ENCODE measurements around the gene STK25. TPM values are rescaled to one million over a fixed set of nuclear protein-coding genes. Genes with fewer than 3 reads are reported as not detected.

STK25 gene
- total and polyA plus RNA-seq, 2 experiments from 2014 or later = 183 to 192 TPM

DNA sequence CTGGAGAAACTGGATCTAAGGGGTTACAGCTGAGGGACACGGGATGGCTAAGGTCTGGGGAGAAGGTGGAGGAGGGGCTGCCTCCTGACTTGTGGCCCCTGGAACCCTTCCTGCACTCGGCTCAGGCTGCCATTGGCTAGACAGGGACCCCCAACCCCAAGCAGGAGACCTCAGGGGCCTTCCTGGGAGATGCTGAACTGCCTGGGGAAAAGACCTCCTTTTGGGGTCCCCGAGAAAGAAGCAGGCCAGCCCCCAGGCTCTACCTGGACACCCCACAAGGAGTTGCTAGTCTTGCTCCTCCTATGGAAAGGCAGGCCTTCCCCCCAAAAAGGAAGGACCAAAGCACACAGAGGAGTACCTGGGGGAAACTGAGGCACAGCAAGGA lies 40.1 kb upstream of the STK25 start:
- Histone ChIP-seq H3K4me3 (no peak overlapping the region), H3K36me3 (replicated peaks; ENCODE audit: insufficient read depth, low read depth) (no peaks in the 10 kb centered on the region), H3K79me2 (no peaks in the 10 kb centered on the region), H4K20me1 (ENCODE audit: insufficient read depth, poor library complexity, severe bottlenecking) (no peaks in the 10 kb centered on the region), H3K4me1 (ENCODE audit: insufficient read depth) (peaks cover 28% of the 10 kb centered on the region), H2AFZ (no peak overlapping the region), H3K4me2 (no peak overlapping the region), H3K27ac (no peak overlapping the region), H3K27me3 (no peaks in the 10 kb centered on the region), H3K9me3 (ENCODE audit: low read depth) (no peaks in the 10 kb centered on the region), H3K9me2 (replicated peaks; ENCODE audit: insufficient read depth) (no peaks in the 10 kb centered on the region)
- DNase-seq (ENCODE audit: low spot score) = no peak
- whole genome bisulfite sequencing (ENCODE audit: low lambda C conversion rate, missing lambda C conversion rate) = 87% methylated on average over 3 of the region's 3 CpGs
- TF ChIP-seq, protein P1, sequence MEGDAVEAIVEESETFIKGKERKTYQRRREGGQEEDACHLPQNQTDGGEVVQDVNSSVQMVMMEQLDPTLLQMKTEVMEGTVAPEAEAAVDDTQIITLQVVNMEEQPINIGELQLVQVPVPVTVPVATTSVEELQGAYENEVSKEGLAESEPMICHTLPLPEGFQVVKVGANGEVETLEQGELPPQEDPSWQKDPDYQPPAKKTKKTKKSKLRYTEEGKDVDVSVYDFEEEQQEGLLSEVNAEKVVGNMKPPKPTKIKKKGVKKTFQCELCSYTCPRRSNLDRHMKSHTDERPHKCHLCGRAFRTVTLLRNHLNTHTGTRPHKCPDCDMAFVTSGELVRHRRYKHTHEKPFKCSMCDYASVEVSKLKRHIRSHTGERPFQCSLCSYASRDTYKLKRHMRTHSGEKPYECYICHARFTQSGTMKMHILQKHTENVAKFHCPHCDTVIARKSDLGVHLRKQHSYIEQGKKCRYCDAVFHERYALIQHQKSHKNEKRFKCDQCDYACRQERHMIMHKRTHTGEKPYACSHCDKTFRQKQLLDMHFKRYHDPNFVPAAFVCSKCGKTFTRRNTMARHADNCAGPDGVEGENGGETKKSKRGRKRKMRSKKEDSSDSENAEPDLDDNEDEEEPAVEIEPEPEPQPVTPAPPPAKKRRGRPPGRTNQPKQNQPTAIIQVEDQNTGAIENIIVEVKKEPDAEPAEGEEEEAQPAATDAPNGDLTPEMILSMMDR (IDR thresholded peaks at IDR 0.05; ENCODE audit: poor library complexity) = no peak
- TF ChIP-seq EZH2 (IDR thresholded peaks at IDR 0.05; ENCODE audit: borderline replicate concordance) (no peak), EZH2phosphoT487 (IDR thresholded peaks at IDR 0.05; ENCODE audit: low read depth, severe bottlenecking, unreplicated experiment) (no peak)

DNA sequence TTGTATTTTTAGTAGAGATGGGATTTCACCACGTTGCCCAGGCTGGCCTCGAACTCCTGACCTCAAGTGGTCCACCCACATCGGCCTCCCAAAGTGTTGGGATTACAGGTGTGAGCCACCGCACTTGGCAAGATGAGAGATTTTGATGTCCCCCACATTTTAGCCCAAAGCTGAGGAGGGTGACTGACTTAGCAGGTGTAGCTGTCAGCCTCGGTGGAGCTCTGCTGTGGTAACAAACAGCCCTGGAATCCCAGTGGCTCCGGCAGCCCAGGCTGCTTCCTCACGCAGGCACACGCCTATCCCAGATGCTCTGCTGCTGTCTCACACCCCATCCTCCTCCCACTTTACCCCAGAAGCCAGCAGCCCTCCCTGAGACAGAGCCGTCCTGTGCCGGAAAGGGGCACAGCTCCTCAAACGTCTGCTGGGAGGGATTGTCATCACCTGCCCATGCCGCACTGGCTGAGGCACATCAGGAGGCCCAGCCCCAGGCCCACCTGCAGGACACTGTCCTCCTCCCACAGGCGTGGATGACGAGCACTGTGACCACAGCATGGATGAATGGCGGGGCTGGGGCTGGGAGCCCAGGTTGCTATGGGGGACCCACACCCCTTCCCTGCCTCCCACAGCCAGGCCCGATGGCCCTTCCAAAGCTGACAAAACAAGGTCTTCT lies 39.5 kb upstream of the STK25 start:
- H3K4me1 ChIP-seq (ENCODE audit: insufficient read depth) = peaks cover 28% of the 10 kb centered on the region
- WGBS (ENCODE audit: low lambda C conversion rate, missing lambda C conversion rate) = 96% methylated on average over 16 of the region's 16 CpGs
- TF ChIP-seq, protein P1 (IDR thresholded peaks at IDR 0.05; ENCODE audit: poor library complexity) = no peak
- no peak for TF ChIP-seq EZH2phosphoT487 (IDR thresholded peaks at IDR 0.05; ENCODE audit: low read depth, severe bottlenecking, unreplicated experiment)
- TF ChIP-seq EZH2 (IDR thresholded peaks at IDR 0.05; ENCODE audit: borderline replicate concordance) = no peak

DNA sequence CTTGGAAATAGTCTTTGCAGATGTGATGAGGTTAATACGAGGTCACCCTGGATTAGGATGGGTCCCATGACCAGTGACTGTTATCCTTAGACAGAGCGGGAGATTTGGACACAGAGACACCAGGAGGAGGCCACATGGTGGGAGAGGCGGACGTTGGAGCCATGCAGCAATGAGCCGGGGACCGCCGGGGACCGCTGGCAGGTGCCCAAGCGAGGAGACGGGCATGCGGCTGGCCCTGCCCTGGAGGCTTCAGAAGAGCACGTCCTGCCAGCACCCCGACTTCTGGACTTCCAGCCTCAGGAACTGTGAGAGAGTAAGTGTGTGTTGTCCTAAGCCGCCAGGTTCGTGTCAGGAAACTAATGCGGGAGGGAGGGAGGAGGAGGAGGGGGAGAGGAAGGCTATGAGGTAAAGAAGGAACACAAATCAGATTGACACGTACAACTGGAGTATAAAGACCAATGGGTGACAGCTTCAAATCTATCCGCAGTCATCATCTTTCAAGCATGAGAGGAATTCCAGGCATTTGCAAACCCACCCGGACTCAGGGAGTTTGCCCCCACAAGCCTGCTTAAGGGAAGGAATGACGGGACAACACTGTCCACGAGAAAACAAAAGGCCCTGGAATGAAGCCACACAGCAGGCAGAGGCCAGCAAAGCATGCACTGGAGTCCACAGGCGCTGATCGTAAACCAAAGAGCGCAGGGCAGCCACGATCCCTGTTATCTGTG lies 38.6 kb upstream of the STK25 start:
- Histone ChIP-seq H3K79me2 (no peaks in the 10 kb centered on the region), H3K27me3 (peaks cover 6% of the 10 kb centered on the region), H2AFZ (no peak overlapping the region), H3K4me1 (ENCODE audit: insufficient read depth) (peaks cover 26% of the 10 kb centered on the region), H3K4me3 (no peak overlapping the region), H3K27ac (peak overlapping the region; percentile 5), H3K4me2 (peak overlapping the region; percentile 14), H3K36me3 (replicated peaks; ENCODE audit: insufficient read depth, low read depth) (no peaks in the 10 kb centered on the region), H4K20me1 (ENCODE audit: insufficient read depth, poor library complexity, severe bottlenecking) (no peaks in the 10 kb centered on the region), H3K9me3 (ENCODE audit: low read depth) (no peaks in the 10 kb centered on the region), H3K9me2 (replicated peaks; ENCODE audit: insufficient read depth) (no peaks in the 10 kb centered on the region)
- TF ChIP-seq EZH2phosphoT487 (IDR thresholded peaks at IDR 0.05; ENCODE audit: low read depth, severe bottlenecking, unreplicated experiment) (no peak), EZH2 (IDR thresholded peaks at IDR 0.05; ENCODE audit: borderline replicate concordance) (no peak)
- WGBS (ENCODE audit: low lambda C conversion rate, missing lambda C conversion rate) = 43% methylated on average over 25 of the region's 25 CpGs
- peak; percentile 47 for DNase-seq (ENCODE audit: low spot score)

More for the DNA sequence above, 39.5 kb upstream of the STK25 start:
- DNase-seq (ENCODE audit: low spot score) = no peak
- no peaks in the 10 kb centered on the region for H3K36me3 ChIP-seq (replicated peaks; ENCODE audit: insufficient read depth, low read depth)
- H2AFZ ChIP-seq = no peak overlapping the region
- H3K9me3 ChIP-seq (ENCODE audit: low read depth) = no peaks in the 10 kb centered on the region
- H3K79me2 ChIP-seq = no peaks in the 10 kb centered on the region
- H3K4me2 ChIP-seq = peak overlapping the region; percentile 14
- no peaks in the 10 kb centered on the region for H3K27me3 ChIP-seq
- H3K4me3 ChIP-seq = no peak overlapping the region
- no peak overlapping the region for H3K27ac ChIP-seq
- no peaks in the 10 kb centered on the region for H3K9me2 ChIP-seq (replicated peaks; ENCODE audit: insufficient read depth)
- no peaks in the 10 kb centered on the region for H4K20me1 ChIP-seq (ENCODE audit: insufficient read depth, poor library complexity, severe bottlenecking)
